WTC11 (cell line): ENCODE measurements around the gene EXOC4. TPM values are rescaled to one million over a fixed set of nuclear protein-coding genes. Genes with fewer than 3 reads are reported as not detected.

Source experiments
- ATAC-seq: fragments of 200-7000 bp; cut with Tn5 transposase; 2 replicates; pipeline ENCODE4 v1.10.0; 2021; ENCODE audit warnings: mild to moderate bottlenecking, moderate library complexity
- CTCF ChIA-PET: fragments of 300-600 bp; sonication (Branson Sonifier 250); formaldehyde crosslinking; loops from one replicate; lab custom pipeline; 2021; ENCODE audit warnings: antibody characterized with exemption; lab: Charles Lee
- POLR2A ChIA-PET: fragments of 350-600 bp; sonication (Branson Sonifier 250); formaldehyde crosslinking; loops from one replicate; lab custom pipeline; 2021; ENCODE audit warnings: antibody characterized with exemption; lab: Charles Lee
- DNase-seq: peaks from one replicate; pipeline ENCODE4 v3.0.0; 2021; ENCODE audit warnings: low spot score
- H3K27ac Mint-ChIP-seq: 2 replicates; pipeline ENCODE4 v1.8.0; 2021; ENCODE audit warnings: mixed read lengths
- H3K27me3 Mint-ChIP-seq: 2 replicates; pipeline ENCODE4 v1.8.0; 2021; ENCODE audit warnings: low read depth, mild to moderate bottlenecking, moderate library complexity, mixed read lengths
- H3K36me3 Mint-ChIP-seq: 2 replicates; pipeline ENCODE4 v1.8.0; 2021; ENCODE audit warnings: mixed read lengths
- H3K4me1 Mint-ChIP-seq: 2 replicates; pipeline ENCODE4 v1.8.0; 2022; ENCODE audit warnings: mixed read lengths
- H3K4me3 Mint-ChIP-seq: 2 replicates; pipeline ENCODE4 v1.8.0; 2021; ENCODE audit warnings: mild to moderate bottlenecking, moderate library complexity, mixed read lengths
- H3K9me3 Mint-ChIP-seq: 2 replicates; pipeline ENCODE4 v1.8.0; 2021; ENCODE audit warnings: mixed read lengths
- ATF6 ChIP-seq: sonication (generic); formaldehyde crosslinking; IDR thresholded peaks from 2 replicates; pipeline ENCODE4 v1.8.1; 2023; ENCODE audit warnings: mild to moderate bottlenecking, missing genetic modification reagents
- CBFB ChIP-seq: sonication (generic); formaldehyde crosslinking; IDR thresholded peaks from 2 replicates; pipeline ENCODE4 v1.8.1; 2022; ENCODE audit warnings: mild to moderate bottlenecking, low read depth, missing genetic modification reagents
- ERG ChIP-seq: fragments of 250-450 bp; sonication (Bioruptor Pico); IDR thresholded peaks from 2 replicates; pipeline ENCODE4 v1.8.0; 2021; ENCODE audit warnings: mild to moderate bottlenecking
- ETV6 ChIP-seq: sonication (generic); formaldehyde crosslinking; IDR thresholded peaks from 2 replicates; pipeline ENCODE4 v1.8.1; 2022; ENCODE audit warnings: mild to moderate bottlenecking, missing genetic modification reagents
- IRF2 ChIP-seq: sonication (generic); formaldehyde crosslinking; IDR thresholded peaks from 2 replicates; pipeline ENCODE4 v1.8.0; 2022; ENCODE audit warnings: low read depth, missing genetic modification reagents, borderline replicate concordance
- NFE2L1 ChIP-seq: sonication (generic); formaldehyde crosslinking; IDR thresholded peaks from 2 replicates; pipeline ENCODE4 v1.8.1; 2023; ENCODE audit warnings: missing genetic modification reagents
- RELA ChIP-seq: sonication (generic); formaldehyde crosslinking; IDR thresholded peaks from 2 replicates; pipeline ENCODE4 v1.8.1; 2022; ENCODE audit warnings: missing genetic modification reagents, mild to moderate bottlenecking, borderline replicate concordance
- SMAD3 ChIP-seq: sonication (generic); formaldehyde crosslinking; IDR thresholded peaks from 2 replicates; pipeline ENCODE4 v1.8.0; 2022; ENCODE audit warnings: missing genetic modification reagents, mild to moderate bottlenecking, borderline replicate concordance
- TEAD1 ChIP-seq: sonication (generic); formaldehyde crosslinking; IDR thresholded peaks from 2 replicates; pipeline ENCODE4 v1.8.0; 2022; ENCODE audit warnings: mild to moderate bottlenecking, missing genetic modification reagents
- TEAD4 ChIP-seq: sonication (generic); formaldehyde crosslinking; IDR thresholded peaks from 2 replicates; pipeline ENCODE4 v1.8.0; 2022; ENCODE audit warnings: mild to moderate bottlenecking, missing genetic modification reagents
- TP53 ChIP-seq: sonication (generic); formaldehyde crosslinking; IDR thresholded peaks from 2 replicates; pipeline ENCODE4 v1.8.1; 2023; ENCODE audit warnings: mild to moderate bottlenecking, missing genetic modification reagents
- ZNF416 ChIP-seq: fragments of 250-450 bp; sonication (Bioruptor Pico); IDR thresholded peaks from 2 replicates; pipeline ENCODE4 v1.9.0; 2021; ENCODE audit warnings: mild to moderate bottlenecking, inconsistent platforms
- ZNF425 ChIP-seq: fragments of 250-450 bp; sonication (Bioruptor Pico); conservative IDR thresholded peaks from 2 replicates; pipeline ENCODE4 v1.9.0; 2021; ENCODE audit warnings: mild to moderate bottlenecking
- ZNF532 ChIP-seq: fragments of 250-450 bp; sonication (Bioruptor Pico); IDR thresholded peaks from 2 replicates; pipeline ENCODE4 v1.9.0; 2021; ENCODE audit warnings: mild to moderate bottlenecking, borderline replicate concordance
- total RNA-seq: library from RNA; stranded (reverse); gene quantifications from 3 replicates; pipeline ENCODE4 v1.2.3, GENCODE V29; 2021
- TF ChIP-seq, protein P1 (sequence below): sonication (generic); formaldehyde crosslinking; conservative IDR thresholded peaks from 2 replicates; pipeline ENCODE4 v1.8.1; 2023; ENCODE audit warnings: mild to moderate bottlenecking, low read depth, missing genetic modification reagents, moderate library complexity
- TF ChIP-seq, protein P2 (sequence below): fragments of 250-450 bp; sonication (Bioruptor Pico); IDR thresholded peaks from 2 replicates; pipeline ENCODE4 v1.9.0; 2021; ENCODE audit warnings: moderate library complexity, mild to moderate bottlenecking, inconsistent platforms, borderline replicate concordance
- TF ChIP-seq, protein P3 (sequence below): sonication (generic); formaldehyde crosslinking; IDR thresholded peaks from 2 replicates; pipeline ENCODE4 v1.8.1; 2023; ENCODE audit warnings: mild to moderate bottlenecking, missing genetic modification reagents, moderate library complexity
- TF ChIP-seq, protein P4 (sequence below): sonication (generic); formaldehyde crosslinking; IDR thresholded peaks from 2 replicates; pipeline ENCODE4 v1.8.1; 2022; ENCODE audit warnings: missing genetic modification reagents, borderline replicate concordance
- TF ChIP-seq, protein P5 (sequence below): sonication (generic); formaldehyde crosslinking; IDR thresholded peaks from 2 replicates; pipeline ENCODE4 v1.8.0; 2022; ENCODE audit warnings: mild to moderate bottlenecking, missing genetic modification reagents
- TF ChIP-seq, protein P6 (sequence below): sonication (generic); formaldehyde crosslinking; IDR thresholded peaks from 2 replicates; pipeline ENCODE4 v1.8.1; 2022; ENCODE audit warnings: low read depth, missing genetic modification reagents, borderline replicate concordance

EXOC4 gene
- total RNA-seq, 1 experiment from 2014 or later = 62.0 TPM

DNA sequence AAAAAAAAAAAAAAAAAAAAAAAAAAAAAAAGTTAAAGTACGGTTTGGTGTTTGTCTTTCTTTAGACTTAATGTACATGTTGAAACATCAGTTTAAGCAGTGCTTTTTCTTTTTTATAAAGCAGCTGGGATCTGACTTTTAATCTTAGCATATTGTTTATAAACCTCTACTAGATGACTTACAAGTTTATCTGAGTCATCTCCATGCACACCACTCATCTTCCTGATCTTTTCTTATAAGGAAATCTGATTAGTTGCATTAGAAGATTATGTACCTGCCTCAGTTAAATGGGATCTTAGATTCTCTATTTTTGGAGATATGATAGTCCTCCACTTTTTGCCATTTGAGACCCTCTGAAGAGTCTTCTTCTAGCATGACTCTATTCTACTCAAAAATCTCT is 482.3 kb downstream of the EXOC4 start:
- Mint-ChIP-seq H3K27me3 (no peaks in the 10 kb centered on the region), H3K9me3 (no peaks in the 10 kb centered on the region), H3K4me1 (peaks cover 19% of the 10 kb centered on the region), H3K27ac (no peak overlapping the region), H3K4me3 (no peak overlapping the region), H3K36me3 (no peaks in the 10 kb centered on the region)
- DNase-seq = no peak
- ChIA-PET POLR2A (no interaction called here), CTCF (no interaction called here)
- TF ChIP-seq, protein P1, sequence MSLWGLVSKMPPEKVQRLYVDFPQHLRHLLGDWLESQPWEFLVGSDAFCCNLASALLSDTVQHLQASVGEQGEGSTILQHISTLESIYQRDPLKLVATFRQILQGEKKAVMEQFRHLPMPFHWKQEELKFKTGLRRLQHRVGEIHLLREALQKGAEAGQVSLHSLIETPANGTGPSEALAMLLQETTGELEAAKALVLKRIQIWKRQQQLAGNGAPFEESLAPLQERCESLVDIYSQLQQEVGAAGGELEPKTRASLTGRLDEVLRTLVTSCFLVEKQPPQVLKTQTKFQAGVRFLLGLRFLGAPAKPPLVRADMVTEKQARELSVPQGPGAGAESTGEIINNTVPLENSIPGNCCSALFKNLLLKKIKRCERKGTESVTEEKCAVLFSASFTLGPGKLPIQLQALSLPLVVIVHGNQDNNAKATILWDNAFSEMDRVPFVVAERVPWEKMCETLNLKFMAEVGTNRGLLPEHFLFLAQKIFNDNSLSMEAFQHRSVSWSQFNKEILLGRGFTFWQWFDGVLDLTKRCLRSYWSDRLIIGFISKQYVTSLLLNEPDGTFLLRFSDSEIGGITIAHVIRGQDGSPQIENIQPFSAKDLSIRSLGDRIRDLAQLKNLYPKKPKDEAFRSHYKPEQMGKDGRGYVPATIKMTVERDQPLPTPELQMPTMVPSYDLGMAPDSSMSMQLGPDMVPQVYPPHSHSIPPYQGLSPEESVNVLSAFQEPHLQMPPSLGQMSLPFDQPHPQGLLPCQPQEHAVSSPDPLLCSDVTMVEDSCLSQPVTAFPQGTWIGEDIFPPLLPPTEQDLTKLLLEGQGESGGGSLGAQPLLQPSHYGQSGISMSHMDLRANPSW = no peak
- no peak for TF ChIP-seq ZNF425 (CRISPR knock-in tag)
- no peak for TF ChIP-seq NFE2L1
- no peak for TF ChIP-seq TEAD4 (CRISPR knock-in tag)
- no peak for TF ChIP-seq SMAD3 (CRISPR knock-in tag)
- no peak for TF ChIP-seq TEAD1 (CRISPR knock-in tag)
- TF ChIP-seq ZNF532 = no peak
- no peak for TF ChIP-seq ZNF416 (CRISPR knock-in tag)
- no peak for TF ChIP-seq TP53 (CRISPR knock-in tag)
- TF ChIP-seq RELA (CRISPR knock-in tag) = no peak
- TF ChIP-seq, protein P2, sequence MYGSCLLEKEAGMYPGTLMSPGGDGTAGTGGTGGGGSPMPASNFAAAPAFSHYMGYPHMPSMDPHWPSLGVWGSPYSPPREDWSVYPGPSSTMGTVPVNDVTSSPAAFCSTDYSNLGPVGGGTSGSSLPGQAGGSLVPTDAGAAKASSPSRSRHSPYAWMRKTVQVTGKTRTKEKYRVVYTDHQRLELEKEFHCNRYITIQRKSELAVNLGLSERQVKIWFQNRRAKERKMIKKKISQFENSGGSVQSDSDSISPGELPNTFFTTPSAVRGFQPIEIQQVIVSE (CRISPR knock-in tag) = no peak
- TF ChIP-seq IRF2 (CRISPR knock-in tag) = no peak
- TF ChIP-seq ERG (CRISPR knock-in tag) = no peak
- TF ChIP-seq, protein P3, sequence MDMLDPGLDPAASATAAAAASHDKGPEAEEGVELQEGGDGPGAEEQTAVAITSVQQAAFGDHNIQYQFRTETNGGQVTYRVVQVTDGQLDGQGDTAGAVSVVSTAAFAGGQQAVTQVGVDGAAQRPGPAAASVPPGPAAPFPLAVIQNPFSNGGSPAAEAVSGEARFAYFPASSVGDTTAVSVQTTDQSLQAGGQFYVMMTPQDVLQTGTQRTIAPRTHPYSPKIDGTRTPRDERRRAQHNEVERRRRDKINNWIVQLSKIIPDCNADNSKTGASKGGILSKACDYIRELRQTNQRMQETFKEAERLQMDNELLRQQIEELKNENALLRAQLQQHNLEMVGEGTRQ (CRISPR knock-in tag) = no peak
- TF ChIP-seq ETV6 = no peak
- TF ChIP-seq ATF6 (CRISPR knock-in tag) = no peak
- TF ChIP-seq, protein P4, sequence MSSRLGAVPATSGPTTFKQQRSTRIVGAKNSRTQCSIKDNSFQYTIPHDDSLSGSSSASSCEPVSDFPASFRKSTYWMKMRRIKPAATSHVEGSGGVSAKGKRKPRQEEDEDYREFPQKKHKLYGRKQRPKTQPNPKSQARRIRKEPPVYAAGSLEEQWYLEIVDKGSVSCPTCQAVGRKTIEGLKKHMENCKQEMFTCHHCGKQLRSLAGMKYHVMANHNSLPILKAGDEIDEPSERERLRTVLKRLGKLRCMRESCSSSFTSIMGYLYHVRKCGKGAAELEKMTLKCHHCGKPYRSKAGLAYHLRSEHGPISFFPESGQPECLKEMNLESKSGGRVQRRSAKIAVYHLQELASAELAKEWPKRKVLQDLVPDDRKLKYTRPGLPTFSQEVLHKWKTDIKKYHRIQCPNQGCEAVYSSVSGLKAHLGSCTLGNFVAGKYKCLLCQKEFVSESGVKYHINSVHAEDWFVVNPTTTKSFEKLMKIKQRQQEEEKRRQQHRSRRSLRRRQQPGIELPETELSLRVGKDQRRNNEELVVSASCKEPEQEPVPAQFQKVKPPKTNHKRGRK (CRISPR knock-in tag) = no peak
- TF ChIP-seq CBFB (CRISPR knock-in tag) = no peak
- TF ChIP-seq, protein P5, sequence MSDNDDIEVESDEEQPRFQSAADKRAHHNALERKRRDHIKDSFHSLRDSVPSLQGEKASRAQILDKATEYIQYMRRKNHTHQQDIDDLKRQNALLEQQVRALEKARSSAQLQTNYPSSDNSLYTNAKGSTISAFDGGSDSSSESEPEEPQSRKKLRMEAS (CRISPR knock-in tag) = no peak
- TF ChIP-seq, protein P6, sequence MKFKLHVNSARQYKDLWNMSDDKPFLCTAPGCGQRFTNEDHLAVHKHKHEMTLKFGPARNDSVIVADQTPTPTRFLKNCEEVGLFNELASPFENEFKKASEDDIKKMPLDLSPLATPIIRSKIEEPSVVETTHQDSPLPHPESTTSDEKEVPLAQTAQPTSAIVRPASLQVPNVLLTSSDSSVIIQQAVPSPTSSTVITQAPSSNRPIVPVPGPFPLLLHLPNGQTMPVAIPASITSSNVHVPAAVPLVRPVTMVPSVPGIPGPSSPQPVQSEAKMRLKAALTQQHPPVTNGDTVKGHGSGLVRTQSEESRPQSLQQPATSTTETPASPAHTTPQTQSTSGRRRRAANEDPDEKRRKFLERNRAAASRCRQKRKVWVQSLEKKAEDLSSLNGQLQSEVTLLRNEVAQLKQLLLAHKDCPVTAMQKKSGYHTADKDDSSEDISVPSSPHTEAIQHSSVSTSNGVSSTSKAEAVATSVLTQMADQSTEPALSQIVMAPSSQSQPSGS (CRISPR knock-in tag) = no peak
- no peak for ATAC-seq
